Smooth muscle cell (in vitro differentiated cells): ENCODE measurements around the gene ARFGEF2. TPM values are rescaled to one million over a fixed set of nuclear protein-coding genes. Genes with fewer than 3 reads are reported as not detected.

Source experiments
- DNase-seq: peaks from one replicate; lab custom pipeline; 2025; ENCODE audit not compliant: unreplicated experiment; lab: John Stamatoyannopoulos, UW
- H2AFZ ChIP-seq: fragments of 200-600 bp; sonication (generic); 2 replicates; pipeline ENCODE4 v1.6.0; 2016; ENCODE audit warnings: antibody characterized with exemption, low read depth, mild to moderate bottlenecking
- H3F3A ChIP-seq: fragments of 200-600 bp; sonication (generic); 2 replicates; pipeline ENCODE4 v1.6.0; 2017; ENCODE audit warnings: antibody characterized with exemption, low read depth
- H3K27ac ChIP-seq: fragments of 200-600 bp; sonication (generic); 2 replicates; pipeline ENCODE4 v1.5.1; 2016; ENCODE audit warnings: low read depth, mild to moderate bottlenecking
- H3K27me3 ChIP-seq: fragments of 200-600 bp; sonication (generic); 2 replicates; pipeline ENCODE4 v1.6.1; 2016; ENCODE audit warnings: low read depth, mild to moderate bottlenecking
- H3K36me3 ChIP-seq: fragments of 200-600 bp; sonication (generic); 2 replicates; pipeline ENCODE4 v1.5.1; 2016; ENCODE audit warnings: low read depth
- H3K4me1 ChIP-seq: fragments of 200-600 bp; sonication (generic); 2 replicates; pipeline ENCODE4 v1.5.1; 2016; ENCODE audit warnings: low read depth
- H3K4me2 ChIP-seq: fragments of 200-600 bp; sonication (generic); 2 replicates; pipeline ENCODE4 v1.6.0; 2016; ENCODE audit warnings: mild to moderate bottlenecking
- H3K4me3 ChIP-seq: fragments of 200-600 bp; sonication (generic); 2 replicates; pipeline ENCODE4 v1.5.1; 2016; ENCODE audit warnings: mild to moderate bottlenecking
- H3K79me2 ChIP-seq: fragments of 200-600 bp; sonication (generic); 2 replicates; pipeline ENCODE4 v1.6.0; 2016; ENCODE audit warnings: low read depth, mild to moderate bottlenecking
- H3K9ac ChIP-seq: fragments of 200-600 bp; sonication (generic); 2 replicates; pipeline ENCODE4 v1.6.0; 2016; ENCODE audit warnings: low read depth
- H3K9me3 ChIP-seq: fragments of 200-600 bp; sonication (generic); replicated peaks from 2 replicates; pipeline ENCODE4 v1.5.1; 2016; ENCODE audit warnings: low read depth
- H4K20me1 ChIP-seq: fragments of 200-600 bp; sonication (generic); 2 replicates; pipeline ENCODE4 v1.6.0; 2016; ENCODE audit warnings: low read depth
- CTCF ChIP-seq: fragments of 200-600 bp; sonication (generic); IDR thresholded peaks from 2 replicates; pipeline ENCODE4 v1.5.1; 2017; ENCODE audit warnings: borderline replicate concordance, mild to moderate bottlenecking, antibody characterized with exemption; ENCODE audit not compliant: insufficient read depth, poor library complexity, severe bottlenecking
- WGBS: methylation state at CpG from one replicate; pipeline ENCODE4 v1.1.7; 2016; ENCODE audit warnings: low lambda C conversion rate; 5-methylcytosine and 5-hydroxymethylcytosine counted together
- polyA plus RNA-seq: library from polyadenylated mRNA; unstranded; fragments of >200 nt; fragmentation: Nextera tagmentation; extraction: Ambion mirVana; gene quantifications from 2 replicates; pipeline ENCODE4 v1.2.1, GENCODE V29; 2016
- total RNA-seq: library from RNA; depleted of rRNA; stranded (reverse); fragments of >200 nt; gene quantifications from 2 replicates; pipeline ENCODE4 v1.2.3, GENCODE V29; 2014

Gene ARFGEF2
- total and polyA plus RNA-seq, 2 experiments from 2014 or later: 6.5 to 29.6 TPM

DNA sequence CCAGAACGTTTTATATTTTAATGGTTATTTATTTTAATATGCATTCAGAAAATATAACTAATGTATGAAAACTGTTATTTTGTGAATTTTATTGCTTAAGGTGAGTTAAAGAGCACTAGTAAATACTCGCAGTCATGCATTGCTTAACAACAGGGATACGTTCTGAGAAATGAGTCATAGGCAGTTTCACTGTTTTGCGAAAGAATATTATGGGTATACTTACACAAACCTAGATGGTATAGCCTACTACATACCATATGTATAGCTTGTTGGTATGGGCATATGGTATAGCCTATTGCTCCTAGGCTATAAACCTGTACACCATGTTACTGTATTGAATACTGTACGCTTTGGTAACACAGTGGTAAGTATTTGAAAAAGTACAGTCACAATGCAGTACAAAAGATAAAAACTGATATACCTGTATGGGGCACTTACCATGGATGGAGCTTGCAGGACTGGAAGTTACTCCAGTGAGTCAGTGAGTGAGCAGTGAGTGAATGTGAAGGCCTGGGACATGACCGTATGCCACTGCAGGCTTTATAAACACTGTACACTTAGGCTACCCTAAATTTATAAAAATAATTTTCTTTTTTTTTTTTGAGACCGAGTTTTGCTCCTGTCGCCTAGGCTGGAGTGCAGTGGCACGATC is 38.5 kb downstream of the ARFGEF2 start:
- peaks cover 4% of the 10 kb centered on the region for H4K20me1 ChIP-seq
- H3K36me3 ChIP-seq: no peaks in the 10 kb centered on the region
- WGBS: 85% methylated on average over 9 of the region's 9 CpGs
- no peaks in the 10 kb centered on the region for H3K9me3 ChIP-seq
- H3K4me2 ChIP-seq: no peak overlapping the region
- H2AFZ ChIP-seq: no peak overlapping the region
- no peaks in the 10 kb centered on the region for H3F3A ChIP-seq
- no peak for DNase-seq
- H3K27ac ChIP-seq: peak overlapping the region; percentile 23
- H3K9ac ChIP-seq: no peak overlapping the region
- no peaks in the 10 kb centered on the region for H3K27me3 ChIP-seq
- no peak for TF ChIP-seq CTCF
- no peak overlapping the region for H3K4me3 ChIP-seq
- no peaks in the 10 kb centered on the region for H3K79me2 ChIP-seq
- H3K4me1 ChIP-seq: no peaks in the 10 kb centered on the region

DNA sequence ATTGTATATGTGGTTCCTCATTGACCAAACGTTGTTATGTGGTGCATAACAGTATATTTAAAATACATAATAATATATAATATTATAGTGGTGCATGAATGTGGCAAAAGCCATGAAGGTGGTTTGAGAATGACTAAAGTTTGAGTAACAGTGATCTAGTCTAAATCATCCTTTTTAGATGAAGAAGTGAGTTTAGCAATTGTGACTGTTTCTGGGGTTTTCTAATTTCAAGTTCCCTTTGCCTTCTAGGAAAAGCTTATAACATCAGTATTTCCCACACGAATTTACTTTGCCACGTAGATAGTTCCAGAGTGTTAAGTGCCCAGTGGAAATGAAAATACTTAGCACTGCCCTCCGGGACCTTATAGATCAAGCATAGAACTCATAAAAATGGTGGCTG is 40.9 kb downstream of the ARFGEF2 start:
- Histone ChIP-seq H3K27me3 (no peaks in the 10 kb centered on the region), H3K4me3 (no peak overlapping the region), H3K27ac (no peak overlapping the region), H3K4me1 (no peaks in the 10 kb centered on the region), H3K36me3 (no peaks in the 10 kb centered on the region), H4K20me1 (peaks cover 13% of the 10 kb centered on the region), H3F3A (no peaks in the 10 kb centered on the region), H3K79me2 (no peaks in the 10 kb centered on the region), H3K4me2 (no peak overlapping the region), H3K9me3 (no peaks in the 10 kb centered on the region), H2AFZ (no peak overlapping the region), H3K9ac (no peak overlapping the region)
- TF ChIP-seq CTCF: no peak
- DNase-seq: no peak
- 91% methylated on average over 4 of the region's 4 CpGs for WGBS

GRCh38 chr20:48962976-48963771 is 41.7 kb downstream of the ARFGEF2 start:
- H3K27ac ChIP-seq: no peak overlapping the region
- H3F3A ChIP-seq: no peaks in the 10 kb centered on the region
- WGBS: 64% methylated on average over 11 of the region's 11 CpGs

More at GRCh38 chr20:48962976-48963771, 41.7 kb downstream of the ARFGEF2 start:
- Histone ChIP-seq H2AFZ (no peak overlapping the region), H3K4me1 (no peaks in the 10 kb centered on the region), H3K36me3 (no peaks in the 10 kb centered on the region), H3K79me2 (no peaks in the 10 kb centered on the region), H3K4me2 (no peak overlapping the region), H3K9ac (no peak overlapping the region), H4K20me1 (peaks cover 13% of the 10 kb centered on the region), H3K9me3 (no peaks in the 10 kb centered on the region), H3K4me3 (no peak overlapping the region), H3K27me3 (no peaks in the 10 kb centered on the region)
- TF ChIP-seq CTCF: no peak
- no peak for DNase-seq
